ENCODE results near the gene PLEKHA1. TPM values are rescaled to one million over a fixed set of nuclear protein-coding genes. Genes with fewer than 3 reads are reported as not detected.

The PLEKHA1 gene
- total and polyA plus RNA-seq, 2 donors (not counting 3 experiments of a cell fraction or from before 2014, with no cell fraction given) = 21.6 to 58.8 TPM

GRCh38 chr10:122421054-122421625 lies 46.6 kb downstream of the PLEKHA1 start:
- H3K4me3 ChIP-seq (replicated peaks in 1 of 3; ENCODE audit: insufficient read depth in 1 of 3, low read depth in 1 of 3, low read length in 3 of 3) = no peak overlapping the region
- H2AFZ ChIP-seq (ENCODE audit: low read depth, low read length) = no peak overlapping the region
- no TSS peak for BruUV-seq (replicated peaks)
- no peaks in the 10 kb centered on the region for H3K4me1 ChIP-seq (ENCODE audit: control insufficient read depth, extremely low read depth, insufficient read depth, low read length)
- no peaks in the 10 kb centered on the region for H3K27me3 ChIP-seq (ENCODE audit: control insufficient read depth in 2 of 2, insufficient read depth in 2 of 2, low read length in 2 of 2)
- CTCF ChIA-PET = interaction anchor here (0.8 to 2.1 kb wide), 4 partner anchors 14 to 688 kb away, joined by 3 to 5 read pairs (median 4); no protein-coding TSS in a partner anchor
- H3K27ac ChIP-seq (ENCODE audit: insufficient read depth, low read depth, low read length) = no peak overlapping the region
- no peak overlapping the region for H3K9ac ChIP-seq (replicated peaks; ENCODE audit: extremely low read depth, insufficient read depth, low read length)
- H3K9me1 ChIP-seq (replicated peaks; ENCODE audit: control insufficient read depth, extremely low read depth, insufficient read depth, low read length) = no peaks in the 10 kb centered on the region
- no peak overlapping the region for H3K4me2 ChIP-seq (ENCODE audit: insufficient read depth, low read length)
- no peaks in the 10 kb centered on the region for H4K20me1 ChIP-seq (replicated peaks; ENCODE audit: control insufficient read depth, extremely low read depth, insufficient read depth, low read length)
- H3K9me3 ChIP-seq (replicated peaks; ENCODE audit: control insufficient read depth, insufficient read depth, low read length) = no peaks in the 10 kb centered on the region
- intact Hi-C loops (cut with micrococcal nuclease) = no loop called here
- dilution Hi-C loops (cut with MboI; ENCODE audit: extremely low pct_ligation_motif_present, low sequenced_read_pairs) = no loop called here
- no peaks in the 10 kb centered on the region for H3K79me2 ChIP-seq (ENCODE audit: control insufficient read depth, insufficient read depth, low read length)
- TF ChIP-seq, protein P1, sequence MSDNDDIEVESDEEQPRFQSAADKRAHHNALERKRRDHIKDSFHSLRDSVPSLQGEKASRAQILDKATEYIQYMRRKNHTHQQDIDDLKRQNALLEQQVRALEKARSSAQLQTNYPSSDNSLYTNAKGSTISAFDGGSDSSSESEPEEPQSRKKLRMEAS (IDR thresholded peaks at IDR 0.05; ENCODE audit: insufficient read depth, insufficient read length) = no peak
- TF ChIP-seq POLR2AphosphoS5 (IDR thresholded peaks at IDR 0.05; ENCODE audit: insufficient read depth, low read depth, low read length) (no peak), JUN (IDR thresholded peaks at IDR 0.05; ENCODE audit: borderline replicate concordance, insufficient read depth, insufficient read length, low read depth) (no peak), FOS (IDR thresholded peaks at IDR 0.05; ENCODE audit: borderline replicate concordance, insufficient read depth, low read length) (no peak), POLR2A (IDR thresholded peaks at IDR 0.05; ENCODE audit: low read depth, low read length) (no peak), EZH2 (IDR thresholded peaks at IDR 0.05; ENCODE audit: borderline replicate concordance, low read depth, low read length, severe bottlenecking) (no peak), GATA2 (IDR thresholded peaks at IDR 0.05; ENCODE audit: insufficient read depth, insufficient read length, low read depth, low read length) (no peak), MYC (IDR thresholded peaks at IDR 0.05; ENCODE audit: low read depth, low read length) (no peak)
- TF ChIP-seq, protein P2, sequence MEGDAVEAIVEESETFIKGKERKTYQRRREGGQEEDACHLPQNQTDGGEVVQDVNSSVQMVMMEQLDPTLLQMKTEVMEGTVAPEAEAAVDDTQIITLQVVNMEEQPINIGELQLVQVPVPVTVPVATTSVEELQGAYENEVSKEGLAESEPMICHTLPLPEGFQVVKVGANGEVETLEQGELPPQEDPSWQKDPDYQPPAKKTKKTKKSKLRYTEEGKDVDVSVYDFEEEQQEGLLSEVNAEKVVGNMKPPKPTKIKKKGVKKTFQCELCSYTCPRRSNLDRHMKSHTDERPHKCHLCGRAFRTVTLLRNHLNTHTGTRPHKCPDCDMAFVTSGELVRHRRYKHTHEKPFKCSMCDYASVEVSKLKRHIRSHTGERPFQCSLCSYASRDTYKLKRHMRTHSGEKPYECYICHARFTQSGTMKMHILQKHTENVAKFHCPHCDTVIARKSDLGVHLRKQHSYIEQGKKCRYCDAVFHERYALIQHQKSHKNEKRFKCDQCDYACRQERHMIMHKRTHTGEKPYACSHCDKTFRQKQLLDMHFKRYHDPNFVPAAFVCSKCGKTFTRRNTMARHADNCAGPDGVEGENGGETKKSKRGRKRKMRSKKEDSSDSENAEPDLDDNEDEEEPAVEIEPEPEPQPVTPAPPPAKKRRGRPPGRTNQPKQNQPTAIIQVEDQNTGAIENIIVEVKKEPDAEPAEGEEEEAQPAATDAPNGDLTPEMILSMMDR (IDR thresholded peaks at IDR 0.05; ENCODE audit: extremely low read depth in 1 of 2, insufficient read depth in 1 of 2, low read depth in 1 of 2, low read length in 2 of 2) = no peak
- POLR2A ChIA-PET = no interaction called here
- no peak for FAIRE-seq
- H3K36me3 ChIP-seq (ENCODE audit: control insufficient read depth in 2 of 2, extremely low read depth in 1 of 2, insufficient read depth in 2 of 2, low read length in 2 of 2) = peaks cover 4 to 17% of the 10 kb centered on the region in 2 experiments
- no peak for DNase-seq (ENCODE audit: low read depth, low spot score)
